ENCODE measurements around the gene PEAK1. TPM values are rescaled to one million over a fixed set of nuclear protein-coding genes. Genes with fewer than 3 reads are reported as not detected.
"Not testable (repeated sequence)": the region's sequence is repeated elsewhere in the genome, so short reads cannot be mapped to it uniquely, and the experiment has no call there.

The PEAK1 gene
- total RNA-seq, 1 donor from 2014 or later: 10.2 TPM

DNA sequence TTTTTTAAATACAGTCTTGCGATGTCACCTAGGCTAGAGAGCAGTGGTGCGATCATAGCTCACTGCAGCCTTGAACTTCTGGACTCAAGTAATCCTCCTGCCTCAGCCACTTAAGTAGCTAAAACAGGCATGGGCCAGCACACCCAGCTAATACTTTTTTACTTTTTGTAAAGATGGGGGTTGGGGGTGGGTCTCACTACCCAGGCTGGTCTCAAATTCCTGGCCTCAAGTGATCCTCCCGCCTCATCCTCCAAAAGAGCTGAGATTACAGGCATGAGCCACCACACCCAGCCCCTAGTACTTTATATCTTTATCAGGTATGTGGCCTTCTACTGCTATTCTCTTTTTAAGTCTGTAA, 8.3 kb downstream of the PEAK1 start:
- no peaks in the 10 kb centered on the region for H3K36me3 ChIP-seq (ENCODE audit: control insufficient read depth, insufficient read depth, low read length)
- no peaks in the 10 kb centered on the region for H3K27me3 ChIP-seq (ENCODE audit: control insufficient read depth, insufficient read depth, low read length)
- no peak for DNase-seq (ENCODE audit: low read depth)
- no peak overlapping the region for H3K4me3 ChIP-seq (ENCODE audit: low read depth, low read length)
- TF ChIP-seq CTCF (IDR thresholded peaks at IDR 0.05; ENCODE audit: insufficient read depth, low read length, poor library complexity, severe bottlenecking): no peak

DNA sequence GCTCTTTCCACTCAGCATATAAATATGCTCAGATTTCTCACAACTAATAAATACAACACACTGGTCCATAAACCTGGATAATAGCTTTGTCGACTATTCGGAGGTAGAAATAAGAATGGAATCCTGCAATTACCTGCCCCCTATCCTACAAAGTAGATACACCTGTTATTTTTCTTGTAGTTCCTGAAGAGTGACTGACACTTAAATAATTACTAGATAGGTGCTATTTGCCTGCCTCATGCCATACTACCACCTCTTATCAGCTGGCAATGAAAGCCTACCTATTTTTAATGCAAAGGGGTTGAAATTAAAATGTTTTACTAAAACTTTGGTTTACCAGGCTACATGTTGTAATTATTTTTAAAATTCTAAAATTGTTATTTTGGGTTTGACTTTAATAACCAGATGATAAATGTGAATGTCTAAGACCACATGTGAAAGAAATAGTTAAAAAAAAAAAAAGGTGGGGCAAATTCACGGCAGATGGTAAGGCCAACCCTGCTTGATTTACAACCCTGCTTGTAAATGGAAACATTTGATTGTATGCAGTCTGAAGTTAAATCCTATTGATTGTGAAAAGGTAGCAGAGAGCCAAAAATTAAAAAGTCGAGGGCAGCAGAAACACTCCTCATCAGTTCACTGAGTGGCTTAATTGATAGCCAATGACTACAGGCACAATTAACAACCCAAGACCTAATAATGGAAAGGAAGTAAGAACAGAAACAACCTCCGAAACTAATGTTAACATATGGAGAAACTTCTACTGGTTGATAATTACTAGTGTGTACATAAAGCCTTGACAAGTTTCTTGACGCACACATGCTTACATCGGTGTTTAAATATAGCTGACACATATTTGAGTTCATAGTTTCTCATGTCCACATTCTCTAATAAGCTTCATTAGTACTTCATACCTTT, 8.9 kb downstream of the PEAK1 start:
- Histone ChIP-seq H3K36me3 (ENCODE audit: control insufficient read depth, insufficient read depth, low read length) (no peaks in the 10 kb centered on the region), H3K27me3 (ENCODE audit: control insufficient read depth, insufficient read depth, low read length) (no peaks in the 10 kb centered on the region), H3K4me3 (ENCODE audit: low read depth, low read length) (no peak overlapping the region)
- no peak for DNase-seq (ENCODE audit: low read depth)
- no peak for TF ChIP-seq CTCF (IDR thresholded peaks at IDR 0.05; ENCODE audit: insufficient read depth, low read length, poor library complexity, severe bottlenecking)

- not testable (repeated sequence) for H3K27me3 ChIP-seq (ENCODE audit: control insufficient read depth, insufficient read depth, low read length); H3K4me3 ChIP-seq (ENCODE audit: low read depth, low read length); DNase-seq (ENCODE audit: low read depth); H3K36me3 ChIP-seq (ENCODE audit: control insufficient read depth, insufficient read depth, low read length)
Measured at GRCh38 chr15:77410157-77410500, 9.8 kb downstream of the PEAK1 start.

DNA sequence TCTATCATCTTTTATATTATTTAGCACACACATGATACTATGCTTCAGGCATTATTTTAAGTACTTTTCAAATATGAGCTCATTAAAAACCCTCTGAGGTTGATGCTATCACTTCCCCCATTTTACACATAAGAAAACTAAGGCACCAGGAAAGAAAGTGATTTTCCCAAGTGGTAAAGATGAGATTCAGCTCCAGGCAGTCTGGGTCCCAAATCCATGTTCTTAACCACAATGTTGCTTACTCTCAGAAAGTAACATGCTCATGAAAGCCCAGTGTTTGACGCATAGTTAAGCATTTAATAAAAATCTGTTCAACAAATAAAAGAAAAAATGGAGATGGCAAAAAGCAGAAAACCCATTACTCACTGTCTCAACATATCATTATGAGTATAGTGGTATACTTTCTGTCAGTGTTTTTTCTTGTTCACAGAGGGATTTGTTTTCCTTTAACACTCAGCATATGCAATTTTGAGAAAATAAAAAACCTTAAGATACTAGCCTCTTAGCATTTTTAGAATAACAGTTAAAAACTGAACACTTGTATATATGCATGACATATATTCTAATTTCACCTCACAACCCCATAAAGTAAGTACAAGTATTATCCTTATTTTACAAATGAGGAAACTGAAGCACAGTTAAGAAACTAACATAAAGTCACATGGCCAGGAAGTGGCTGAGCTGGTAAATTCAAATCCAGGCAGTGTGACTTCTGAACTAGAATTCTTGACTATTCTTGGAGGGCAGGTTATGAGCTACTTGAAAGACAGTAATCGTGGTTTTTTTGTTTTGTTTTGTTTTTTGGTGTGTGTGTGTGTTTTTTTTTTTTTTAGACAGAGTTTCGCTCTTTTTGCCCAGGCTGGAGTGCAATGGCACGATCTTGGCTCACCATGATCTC, 10.4 kb downstream of the PEAK1 start:
- DNase-seq (ENCODE audit: low read depth): no peak
- H3K27me3 ChIP-seq (ENCODE audit: control insufficient read depth, insufficient read depth, low read length): no peaks in the 10 kb centered on the region
- no peak for TF ChIP-seq CTCF (IDR thresholded peaks at IDR 0.05; ENCODE audit: insufficient read depth, low read length, poor library complexity, severe bottlenecking)
- no peaks in the 10 kb centered on the region for H3K36me3 ChIP-seq (ENCODE audit: control insufficient read depth, insufficient read depth, low read length)
- H3K4me3 ChIP-seq (ENCODE audit: low read depth, low read length): no peak overlapping the region

DNA sequence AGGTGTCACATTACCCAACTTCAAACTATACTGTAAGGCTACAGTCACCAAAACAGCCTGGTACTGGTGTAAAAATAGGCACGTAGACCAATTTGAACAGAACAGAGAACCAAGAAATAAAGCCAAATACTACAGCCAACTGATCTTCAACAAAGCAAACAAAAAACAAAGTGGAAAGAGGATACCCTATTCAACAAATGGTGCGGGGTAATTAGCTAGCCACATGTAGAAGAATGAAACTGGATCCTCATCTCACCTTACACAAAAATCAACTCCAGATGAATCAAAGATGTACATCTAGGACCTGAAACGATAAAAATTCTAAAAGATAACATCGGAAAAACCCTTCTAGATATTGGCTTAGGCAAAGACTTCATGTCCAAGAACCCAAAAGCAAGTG, 13.1 kb downstream of the PEAK1 start:
- no peaks in the 10 kb centered on the region for H3K27me3 ChIP-seq (ENCODE audit: control insufficient read depth, insufficient read depth, low read length)
- DNase-seq (ENCODE audit: low read depth): no peak
- H3K36me3 ChIP-seq (ENCODE audit: control insufficient read depth, insufficient read depth, low read length): no peaks in the 10 kb centered on the region
- H3K4me3 ChIP-seq (ENCODE audit: low read depth, low read length): no peak overlapping the region
- no peak for TF ChIP-seq CTCF (IDR thresholded peaks at IDR 0.05; ENCODE audit: insufficient read depth, low read length, poor library complexity, severe bottlenecking)

DNA sequence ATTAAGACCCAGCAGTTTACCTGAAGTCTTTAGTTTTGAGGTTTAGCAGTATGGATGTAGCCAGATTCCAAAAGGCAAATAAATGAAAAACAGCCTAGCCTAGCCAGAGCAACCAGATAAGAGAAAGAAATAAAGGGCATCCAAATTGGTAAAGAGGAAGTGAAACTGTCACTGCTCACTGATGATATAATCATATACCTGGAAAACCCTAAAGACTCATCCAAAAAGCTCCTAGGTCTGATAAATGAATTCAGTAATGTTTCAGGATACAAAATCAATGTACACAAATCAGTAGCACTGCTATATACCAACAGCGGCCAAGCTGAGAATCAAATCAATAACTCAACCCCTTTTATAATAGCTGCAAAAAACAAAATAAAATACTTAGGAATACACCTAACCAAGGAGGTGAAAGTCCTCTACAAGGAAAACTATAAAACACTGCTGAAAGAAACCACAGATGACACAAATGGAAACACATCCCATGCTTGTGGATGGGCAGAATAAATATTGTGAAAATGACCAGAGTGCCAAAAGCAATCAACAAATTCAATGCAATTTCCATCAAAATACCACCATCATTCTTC, 13.6 kb downstream of the PEAK1 start:
- not testable (repeated sequence) for DNase-seq (ENCODE audit: low read depth); H3K27me3 ChIP-seq (ENCODE audit: control insufficient read depth, insufficient read depth, low read length); H3K4me3 ChIP-seq (ENCODE audit: low read depth, low read length); H3K36me3 ChIP-seq (ENCODE audit: control insufficient read depth, insufficient read depth, low read length)

All from kidney epithelial cell (primary cell).